Retinal pigment epithelial cell (primary cell): ENCODE data around the gene CCDC9.

ENCODE experiments used
- DNase-seq: peaks from one replicate; pipeline ENCODE4 v3.0.0-alpha.2; 2010; ENCODE audit warnings: low read depth
- H3K4me3 ChIP-seq: 2 replicates; pipeline ENCODE4 v1.5.1; 2011; ENCODE audit warnings: mild to moderate bottlenecking, low read length, control low read depth, moderate library complexity
- CTCF ChIP-seq: conservative IDR thresholded peaks from 2 replicates; pipeline ENCODE4 v1.5.1; 2011; ENCODE audit warnings: low read depth, low read length, control low read depth, inconsistent platforms

CCDC9 gene

GRCh38 chr19:47239152-47239551, 17.2 kb upstream of the CCDC9 start:
- no peak for DNase-seq
- TF ChIP-seq CTCF: no peak
- H3K4me3 ChIP-seq: peak overlapping the region; percentile 50

GRCh38 chr19:47239610-47240296, 16.6 kb upstream of the CCDC9 start:
- no peak for DNase-seq
- no peak for TF ChIP-seq CTCF
- H3K4me3 ChIP-seq: peak overlapping the region; percentile 40

GRCh38 chr19:47240556-47240955, 15.8 kb upstream of the CCDC9 start:
- no peak for DNase-seq
- no peak for TF ChIP-seq CTCF
- no peak overlapping the region for H3K4me3 ChIP-seq

- no peak for DNase-seq
- peak overlapping the region; percentile 14 for H3K4me3 ChIP-seq
- TF ChIP-seq CTCF: no peak
Observed at GRCh38 chr19:47240996-47241918, 15.1 kb upstream of the CCDC9 start.

- TF ChIP-seq CTCF: no peak
- no peak for DNase-seq
- H3K4me3 ChIP-seq: no peak overlapping the region
Observed at GRCh38 chr19:47241919-47242577, 14.3 kb upstream of the CCDC9 start.

- H3K4me3 ChIP-seq: peak overlapping the region; percentile 30
- no peak for TF ChIP-seq CTCF
- no peak for DNase-seq
Observed at GRCh38 chr19:47243364-47243775, 13.0 kb upstream of the CCDC9 start.
